GM19239 (cell line): ENCODE measurements around the gene PRRC2C.
A peak's percentile ranks its signal among the peaks of the same experiment; 100 is the strongest.
"Not testable (repeated sequence)": the region's sequence is repeated elsewhere in the genome, so short reads cannot be mapped to it uniquely, and the experiment has no call there.

Experiments
- DNase-seq: peaks from one replicate; pipeline ENCODE4 v3.0.0; 2011; ENCODE audit warnings: low spot score; ENCODE audit not compliant: insufficient read length
- FAIRE-seq: peaks from 2 replicates; lab custom pipeline; 2011; peaks lifted over from hg19 to GRCh38; lab: Jason Lieb, UNC

PRRC2C gene

GRCh38 chr1:171495444-171495843 lies 10.1 kb downstream of the PRRC2C start:
- no peak for FAIRE-seq
- DNase-seq, result no peak

- FAIRE-seq, result no peak
- DNase-seq, result no peak
Measured at GRCh38 chr1:171500304-171500703, 15.0 kb downstream of the PRRC2C start.

- FAIRE-seq, result no peak
Measured at GRCh38 chr1:171500803-171501202, 15.5 kb downstream of the PRRC2C start.

GRCh38 chr1:171501305-171502024 lies 16.1 kb downstream of the PRRC2C start:
- DNase-seq (no peak), FAIRE-seq (no peak)

More at GRCh38 chr1:171500803-171501202, 15.5 kb downstream of the PRRC2C start:
- no peak for DNase-seq

- DNase-seq (no peak), FAIRE-seq (peak; percentile 35)
Measured at GRCh38 chr1:171506525-171507304, 21.4 kb downstream of the PRRC2C start.

- no peak for FAIRE-seq
Measured at GRCh38 chr1:171507435-171507834, 22.1 kb downstream of the PRRC2C start.

GRCh38 chr1:171509191-171509590 lies 23.9 kb downstream of the PRRC2C start:
- DNase-seq, result no peak
- no peak for FAIRE-seq

More at GRCh38 chr1:171507435-171507834, 22.1 kb downstream of the PRRC2C start:
- no peak for DNase-seq

- FAIRE-seq, result no peak
- no peak for DNase-seq
Measured at GRCh38 chr1:171513743-171514142, 28.4 kb downstream of the PRRC2C start.

- FAIRE-seq (peak; percentile 75), DNase-seq (no peak)
Measured at GRCh38 chr1:171515299-171515698, 30.0 kb downstream of the PRRC2C start.

GRCh38 chr1:171515741-171516140 lies 30.4 kb downstream of the PRRC2C start:
- no peak for FAIRE-seq
- no peak for DNase-seq

GRCh38 chr1:171521567-171521966 lies 36.2 kb downstream of the PRRC2C start:
- DNase-seq, result no peak
- no peak for FAIRE-seq

- FAIRE-seq (no peak), DNase-seq (no peak)
Measured at GRCh38 chr1:171530676-171531075, 45.3 kb downstream of the PRRC2C start.

- no peak for DNase-seq
- FAIRE-seq, result no peak
Measured at GRCh38 chr1:171532520-171532919, 47.2 kb downstream of the PRRC2C start.

- FAIRE-seq (no peak), DNase-seq (no peak)
Measured at GRCh38 chr1:171545523-171545922, 60.2 kb downstream of the PRRC2C start.

- no peak for FAIRE-seq
Measured at GRCh38 chr1:171550050-171550449, 64.7 kb downstream of the PRRC2C start.

GRCh38 chr1:171550598-171551100 lies 65.3 kb downstream of the PRRC2C start:
- not testable (repeated sequence) for FAIRE-seq, DNase-seq

More at GRCh38 chr1:171550050-171550449, 64.7 kb downstream of the PRRC2C start:
- no peak for DNase-seq

- DNase-seq, result not testable (repeated sequence)
- peak; percentile 85 for FAIRE-seq
Measured at GRCh38 chr1:171553960-171554359, 68.6 kb downstream of the PRRC2C start.

GRCh38 chr1:171563675-171564074 lies 78.3 kb downstream of the PRRC2C start:
- no peak for FAIRE-seq

GRCh38 chr1:171566467-171566866 lies 81.1 kb downstream of the PRRC2C start:
- DNase-seq (no peak), FAIRE-seq (no peak)

More at GRCh38 chr1:171563675-171564074, 78.3 kb downstream of the PRRC2C start:
- no peak for DNase-seq

- DNase-seq (no peak), FAIRE-seq (no peak)
Measured at GRCh38 chr1:171570295-171570694, 85.0 kb downstream of the PRRC2C start.

GRCh38 chr1:171576144-171576543 lies 90.8 kb downstream of the PRRC2C start:
- no peak for DNase-seq
- peak; percentile 73 for FAIRE-seq
